ENCODE data around the gene MYLK. TPM values are rescaled to one million over a fixed set of nuclear protein-coding genes. Genes with fewer than 3 reads are reported as not detected.

MYLK gene
- total RNA-seq, 1 donor, result 27.1 TPM

Other genes with a start within 250 kb of the MYLK start
- gene CCDC14, start 76.9 kb upstream of the MYLK start, total RNA-seq, result 28.0 TPM
- gene ROPN1, start 107.8 kb upstream of the MYLK start, total RNA-seq, result not detected
- 2.0 TPM for gene KALRN, start 149.0 kb upstream of the MYLK start, total RNA-seq

All from mononuclear cell (primary cell).